Measurements from ENCODE around the gene HIVEP3. TPM values are rescaled to one million over a fixed set of nuclear protein-coding genes. Genes with fewer than 3 reads are reported as not detected.

HIVEP3 gene
- total RNA-seq, 1 donor from 2014 or later = 8.9 TPM

DNA sequence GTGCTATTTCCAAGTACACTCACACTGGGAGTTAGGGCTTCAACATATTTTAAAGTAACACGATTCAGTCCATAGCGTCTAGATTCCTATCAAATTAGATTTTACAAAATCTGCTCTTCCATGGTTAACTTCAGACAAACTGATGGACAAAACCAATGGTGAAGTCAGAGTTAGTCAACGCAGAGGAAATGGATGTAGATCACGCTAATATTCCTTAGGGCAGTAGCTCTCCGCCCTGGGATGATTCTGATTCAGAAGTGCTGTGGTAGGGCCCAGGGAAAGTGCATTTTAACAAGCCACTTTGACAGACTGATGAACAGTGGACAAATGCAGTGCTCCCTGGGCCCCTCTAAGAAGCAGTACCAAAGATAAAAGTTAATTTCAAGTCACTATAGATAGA is 83.2 kb downstream of the HIVEP3 start:
- H3K9me3 ChIP-seq (ENCODE audit: insufficient read depth, low read depth, low read length) = no peaks in the 10 kb centered on the region
- H3K9ac ChIP-seq (ENCODE audit: low read length) = no peak overlapping the region
- H3K4me1 ChIP-seq (ENCODE audit: insufficient read depth, low read length) = peaks cover 5% of the 10 kb centered on the region
- no peaks in the 10 kb centered on the region for H3K36me3 ChIP-seq (ENCODE audit: insufficient read depth, low read length)
- no peaks in the 10 kb centered on the region for H4K20me1 ChIP-seq (ENCODE audit: insufficient read depth, low read length)
- H3K27me3 ChIP-seq (ENCODE audit: insufficient read depth, low read length) = no peaks in the 10 kb centered on the region
- H2AFZ ChIP-seq (ENCODE audit: low read depth, low read length) = no peak overlapping the region
- no peaks in the 10 kb centered on the region for H3K79me2 ChIP-seq (ENCODE audit: insufficient read depth, low read length)
- DNase-seq (ENCODE audit: low read depth) (no peak), FAIRE-seq (no peak)
- Mint-ChIP-seq H3K4me3 (ENCODE audit: unreplicated experiment) (no peak overlapping the region), H3K27ac (ENCODE audit: unreplicated experiment) (no peak overlapping the region), H3K27me3 (ENCODE audit: low read depth, unreplicated experiment) (peaks cover 11% of the 10 kb centered on the region), H3K4me1 (ENCODE audit: low read depth, unreplicated experiment) (peaks cover 2% of the 10 kb centered on the region), H3K36me3 (ENCODE audit: low read depth, unreplicated experiment) (peaks cover 2% of the 10 kb centered on the region), H3K9me3 (ENCODE audit: unreplicated experiment) (no peaks in the 10 kb centered on the region)
- H3K4me3 ChIP-seq (ENCODE audit: insufficient read depth, low read depth, low read length) = no peak overlapping the region
- TF ChIP-seq, protein P1, sequence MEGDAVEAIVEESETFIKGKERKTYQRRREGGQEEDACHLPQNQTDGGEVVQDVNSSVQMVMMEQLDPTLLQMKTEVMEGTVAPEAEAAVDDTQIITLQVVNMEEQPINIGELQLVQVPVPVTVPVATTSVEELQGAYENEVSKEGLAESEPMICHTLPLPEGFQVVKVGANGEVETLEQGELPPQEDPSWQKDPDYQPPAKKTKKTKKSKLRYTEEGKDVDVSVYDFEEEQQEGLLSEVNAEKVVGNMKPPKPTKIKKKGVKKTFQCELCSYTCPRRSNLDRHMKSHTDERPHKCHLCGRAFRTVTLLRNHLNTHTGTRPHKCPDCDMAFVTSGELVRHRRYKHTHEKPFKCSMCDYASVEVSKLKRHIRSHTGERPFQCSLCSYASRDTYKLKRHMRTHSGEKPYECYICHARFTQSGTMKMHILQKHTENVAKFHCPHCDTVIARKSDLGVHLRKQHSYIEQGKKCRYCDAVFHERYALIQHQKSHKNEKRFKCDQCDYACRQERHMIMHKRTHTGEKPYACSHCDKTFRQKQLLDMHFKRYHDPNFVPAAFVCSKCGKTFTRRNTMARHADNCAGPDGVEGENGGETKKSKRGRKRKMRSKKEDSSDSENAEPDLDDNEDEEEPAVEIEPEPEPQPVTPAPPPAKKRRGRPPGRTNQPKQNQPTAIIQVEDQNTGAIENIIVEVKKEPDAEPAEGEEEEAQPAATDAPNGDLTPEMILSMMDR (IDR thresholded peaks at IDR 0.05; ENCODE audit: insufficient read depth, low read depth, low read length) = no peak
- TF ChIP-seq EZH2 (IDR thresholded peaks at IDR 0.05; ENCODE audit: insufficient read depth, low read length) = no peak
- H3K27ac ChIP-seq (ENCODE audit: low read depth, low read length) = peak overlapping the region; percentile 40
- H3K4me2 ChIP-seq (ENCODE audit: low read length) = no peak overlapping the region

DNA sequence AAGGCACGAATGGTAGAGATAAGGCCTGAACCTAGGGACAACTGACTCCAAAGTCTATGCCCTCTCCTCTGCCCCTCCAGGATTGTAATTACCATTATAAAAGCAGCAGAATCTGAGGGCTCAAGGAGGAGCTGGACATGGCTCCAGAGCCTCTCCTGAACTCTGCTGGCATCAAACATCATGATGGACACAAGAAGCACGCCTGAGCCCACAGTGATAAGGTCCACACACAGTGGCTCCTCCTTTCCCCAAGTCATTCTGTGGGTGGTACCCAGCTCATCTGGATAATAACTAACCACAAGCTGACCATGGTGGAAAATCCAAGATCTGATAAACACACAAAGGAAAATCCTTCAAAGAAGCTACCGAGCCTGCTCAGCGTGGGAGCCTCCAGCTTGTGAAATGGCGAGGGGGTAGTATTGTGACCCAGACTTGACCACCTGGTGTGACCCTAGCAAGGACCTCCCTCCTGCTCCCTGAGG is 85.2 kb downstream of the HIVEP3 start:
- no peak overlapping the region for H3K27ac ChIP-seq (ENCODE audit: low read depth, low read length)
- H3K4me3 ChIP-seq (ENCODE audit: insufficient read depth, low read depth, low read length) = no peak overlapping the region
- no peaks in the 10 kb centered on the region for H3K9me3 Mint-ChIP-seq (ENCODE audit: unreplicated experiment)
- H3K4me3 Mint-ChIP-seq (ENCODE audit: unreplicated experiment) = no peak overlapping the region
- no peaks in the 10 kb centered on the region for H3K9me3 ChIP-seq (ENCODE audit: insufficient read depth, low read depth, low read length)
- no peaks in the 10 kb centered on the region for H3K36me3 ChIP-seq (ENCODE audit: insufficient read depth, low read length)
- no peak overlapping the region for H2AFZ ChIP-seq (ENCODE audit: low read depth, low read length)
- peaks cover 2% of the 10 kb centered on the region for H3K36me3 Mint-ChIP-seq (ENCODE audit: low read depth, unreplicated experiment)
- peaks cover 12% of the 10 kb centered on the region for H3K27me3 Mint-ChIP-seq (ENCODE audit: low read depth, unreplicated experiment)
- peaks cover 2% of the 10 kb centered on the region for H3K4me1 Mint-ChIP-seq (ENCODE audit: low read depth, unreplicated experiment)
- no peak overlapping the region for H3K4me2 ChIP-seq (ENCODE audit: low read length)
- DNase-seq (ENCODE audit: low read depth) = no peak
- no peaks in the 10 kb centered on the region for H3K79me2 ChIP-seq (ENCODE audit: insufficient read depth, low read length)
- peaks cover 5% of the 10 kb centered on the region for H3K4me1 ChIP-seq (ENCODE audit: insufficient read depth, low read length)
- no peaks in the 10 kb centered on the region for H4K20me1 ChIP-seq (ENCODE audit: insufficient read depth, low read length)
- no peaks in the 10 kb centered on the region for H3K27me3 ChIP-seq (ENCODE audit: insufficient read depth, low read length)
- H3K9ac ChIP-seq (ENCODE audit: low read length) = no peak overlapping the region
- no peak for TF ChIP-seq EZH2 (IDR thresholded peaks at IDR 0.05; ENCODE audit: insufficient read depth, low read length)
- TF ChIP-seq, protein P1 (IDR thresholded peaks at IDR 0.05; ENCODE audit: insufficient read depth, low read depth, low read length) = no peak
- FAIRE-seq = no peak
- no peak overlapping the region for H3K27ac Mint-ChIP-seq (ENCODE audit: unreplicated experiment)

DNA sequence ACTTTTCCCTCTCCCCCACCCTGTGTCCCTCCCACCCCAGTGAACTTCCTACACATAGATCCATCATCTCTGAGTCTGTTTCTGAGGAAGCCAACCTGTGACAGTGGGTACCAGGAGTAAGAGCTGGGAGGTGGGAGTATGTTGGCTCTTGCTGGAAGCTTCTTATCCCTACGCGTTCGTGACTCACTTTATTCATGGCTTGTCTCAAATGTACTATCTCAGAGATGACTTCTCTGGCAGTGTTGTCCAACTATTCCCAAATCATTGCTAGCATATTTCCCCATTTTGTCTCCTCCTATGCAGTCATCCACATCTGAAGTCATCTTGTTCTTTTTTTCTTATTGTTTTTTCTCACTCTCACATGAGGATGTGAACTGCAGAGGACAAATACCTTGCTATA is 88.0 kb downstream of the HIVEP3 start:
- FAIRE-seq = no peak
- H3K4me1 ChIP-seq (ENCODE audit: insufficient read depth, low read length) = no peaks in the 10 kb centered on the region
- TF ChIP-seq, protein P1 (IDR thresholded peaks at IDR 0.05; ENCODE audit: insufficient read depth, low read depth, low read length) = no peak
- peaks cover 2% of the 10 kb centered on the region for H3K4me1 Mint-ChIP-seq (ENCODE audit: low read depth, unreplicated experiment)
- H3K27ac ChIP-seq (ENCODE audit: low read depth, low read length) = no peak overlapping the region
- H3K36me3 ChIP-seq (ENCODE audit: insufficient read depth, low read length) = no peaks in the 10 kb centered on the region
- H3K4me3 Mint-ChIP-seq (ENCODE audit: unreplicated experiment) = no peak overlapping the region
- H3K4me3 ChIP-seq (ENCODE audit: insufficient read depth, low read depth, low read length) = no peak overlapping the region
- no peaks in the 10 kb centered on the region for H4K20me1 ChIP-seq (ENCODE audit: insufficient read depth, low read length)
- H3K9ac ChIP-seq (ENCODE audit: low read length) = no peak overlapping the region
- H3K9me3 Mint-ChIP-seq (ENCODE audit: unreplicated experiment) = no peaks in the 10 kb centered on the region
- DNase-seq (ENCODE audit: low read depth) = peak; percentile 72
- H3K9me3 ChIP-seq (ENCODE audit: insufficient read depth, low read depth, low read length) = no peaks in the 10 kb centered on the region
- H3K4me2 ChIP-seq (ENCODE audit: low read length) = no peak overlapping the region
- peaks cover 12% of the 10 kb centered on the region for H3K27me3 Mint-ChIP-seq (ENCODE audit: low read depth, unreplicated experiment)
- H3K36me3 Mint-ChIP-seq (ENCODE audit: low read depth, unreplicated experiment) = peaks cover under 1% of the 10 kb centered on the region
- H3K27ac Mint-ChIP-seq (ENCODE audit: unreplicated experiment) = no peak overlapping the region
- H3K79me2 ChIP-seq (ENCODE audit: insufficient read depth, low read length) = no peaks in the 10 kb centered on the region
- no peak overlapping the region for H2AFZ ChIP-seq (ENCODE audit: low read depth, low read length)
- no peaks in the 10 kb centered on the region for H3K27me3 ChIP-seq (ENCODE audit: insufficient read depth, low read length)

All from astrocyte (in vitro differentiated cells and primary cell).